Cerebellar nuclear complex (tissue), 1 donor: Measurements from ENCODE around the gene EEF2.
"Not testable (repeated sequence)": the region's sequence is repeated elsewhere in the genome, so short reads cannot be mapped to it uniquely, and the experiment has no call there.

ENCODE experiments used
- DNase-seq, 2 experiments: peaks; one replicate each; lab custom pipeline; 2025; lab: John Stamatoyannopoulos, UW

The EEF2 gene

GRCh38 chr19:4014541-4015491 is 29.6 kb upstream of the EEF2 start:
- peak in 1 of 2 experiments; percentile 58 for DNase-seq

DNA sequence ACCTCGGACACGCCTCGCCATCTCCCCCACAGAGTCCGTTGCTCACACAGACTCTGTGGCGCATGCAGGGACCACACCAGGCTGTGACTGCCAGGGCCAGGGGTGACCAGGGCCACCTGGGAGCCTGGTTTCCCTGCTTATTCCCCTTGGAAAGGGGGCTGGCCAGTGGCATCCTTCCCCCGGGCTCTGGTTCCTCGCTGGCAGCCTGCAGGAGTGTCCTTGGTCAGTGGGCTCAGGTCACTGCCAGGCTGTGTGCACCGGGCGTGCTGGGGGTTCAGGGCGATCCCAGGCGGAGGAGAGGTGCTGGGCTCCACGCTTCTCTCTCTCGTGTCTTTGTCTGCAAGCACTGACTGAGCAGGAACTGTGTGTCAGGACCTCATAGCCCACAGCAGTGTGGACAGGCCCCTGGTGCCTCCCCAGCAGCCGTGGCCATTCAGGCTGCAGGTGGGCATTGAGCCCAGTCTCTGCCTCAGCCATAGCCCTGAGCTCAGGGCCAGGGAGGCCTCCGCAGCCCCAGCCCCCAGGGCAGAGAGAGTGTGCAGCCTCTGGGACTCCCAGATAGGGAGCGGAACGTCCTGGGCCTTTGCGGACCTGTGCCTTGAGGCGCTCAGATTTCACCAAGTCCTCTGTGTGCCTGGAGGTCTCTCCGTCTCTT is 28.8 kb upstream of the EEF2 start:
- DNase-seq: no peak

DNA sequence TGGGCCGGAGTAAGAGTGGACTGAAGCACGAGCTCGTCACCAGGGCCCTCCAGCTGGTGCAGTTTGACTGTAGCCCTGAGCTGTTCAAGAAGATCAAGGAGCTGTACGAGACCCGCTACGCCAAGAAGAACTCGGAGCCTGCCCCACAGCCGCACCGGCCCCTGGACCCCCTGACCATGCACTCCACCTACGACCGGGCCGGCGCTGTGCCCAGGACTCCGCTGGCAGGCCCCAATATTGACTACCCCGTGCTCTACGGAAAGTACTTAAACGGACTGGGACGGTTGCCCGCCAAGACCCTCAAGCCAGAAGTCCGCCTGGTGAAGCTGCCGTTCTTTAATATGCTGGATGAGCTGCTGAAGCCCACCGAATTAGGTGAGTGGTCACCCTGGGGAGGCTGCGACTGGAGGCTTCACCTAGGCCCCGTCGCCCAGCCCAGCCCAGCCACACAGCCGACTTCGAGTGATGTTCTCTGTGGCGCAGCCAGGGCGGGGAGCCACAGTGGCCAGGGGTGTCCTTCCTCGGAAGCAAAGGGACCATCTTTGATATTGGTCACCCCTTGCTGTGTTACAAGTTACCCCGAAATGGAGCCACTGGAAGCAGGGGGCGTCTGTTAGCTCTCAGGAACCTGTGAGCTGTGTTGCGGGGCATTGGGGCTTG is 27.8 kb upstream of the EEF2 start:
- DNase-seq: no peak

GRCh38 chr19:4012092-4012974 is 27.1 kb upstream of the EEF2 start:
- no peak for DNase-seq

DNA sequence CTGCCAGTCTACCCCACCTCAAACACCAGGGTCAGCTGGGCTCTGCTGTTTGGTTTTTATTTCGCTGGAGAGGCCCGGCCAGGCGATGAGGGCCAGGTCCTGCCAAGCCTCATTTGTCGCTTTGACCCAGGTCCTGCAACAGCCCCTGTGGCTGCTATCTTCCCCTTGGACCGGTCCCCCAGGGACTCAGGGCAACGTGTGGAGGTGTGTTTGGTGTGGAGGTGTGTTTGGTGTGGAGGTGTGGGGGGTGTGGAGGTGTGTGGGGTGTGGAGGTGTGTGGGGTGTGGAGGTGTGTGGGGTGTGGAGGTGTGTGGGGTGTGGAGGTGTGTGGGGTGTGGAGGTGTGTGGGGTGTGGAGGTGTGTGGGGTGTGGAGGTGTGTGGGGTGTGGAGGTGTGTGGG is 26.2 kb upstream of the EEF2 start:
- not testable (repeated sequence) for DNase-seq

DNA sequence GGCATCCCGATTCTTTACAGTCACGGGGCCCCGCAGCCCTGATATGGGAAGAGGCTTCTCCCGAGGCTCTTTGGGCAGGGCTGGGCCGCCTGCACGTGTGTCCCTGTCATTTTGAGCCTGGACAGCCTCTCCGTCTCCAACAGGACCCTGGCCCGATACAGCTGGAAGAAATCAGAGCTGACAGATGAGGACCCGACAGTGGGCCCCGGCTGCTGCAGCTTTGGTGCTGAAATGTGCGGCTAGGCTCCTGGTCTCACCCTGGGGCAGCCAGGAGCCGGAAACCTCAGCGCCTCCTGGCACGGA is 25.5 kb upstream of the EEF2 start:
- DNase-seq: no peak

DNA sequence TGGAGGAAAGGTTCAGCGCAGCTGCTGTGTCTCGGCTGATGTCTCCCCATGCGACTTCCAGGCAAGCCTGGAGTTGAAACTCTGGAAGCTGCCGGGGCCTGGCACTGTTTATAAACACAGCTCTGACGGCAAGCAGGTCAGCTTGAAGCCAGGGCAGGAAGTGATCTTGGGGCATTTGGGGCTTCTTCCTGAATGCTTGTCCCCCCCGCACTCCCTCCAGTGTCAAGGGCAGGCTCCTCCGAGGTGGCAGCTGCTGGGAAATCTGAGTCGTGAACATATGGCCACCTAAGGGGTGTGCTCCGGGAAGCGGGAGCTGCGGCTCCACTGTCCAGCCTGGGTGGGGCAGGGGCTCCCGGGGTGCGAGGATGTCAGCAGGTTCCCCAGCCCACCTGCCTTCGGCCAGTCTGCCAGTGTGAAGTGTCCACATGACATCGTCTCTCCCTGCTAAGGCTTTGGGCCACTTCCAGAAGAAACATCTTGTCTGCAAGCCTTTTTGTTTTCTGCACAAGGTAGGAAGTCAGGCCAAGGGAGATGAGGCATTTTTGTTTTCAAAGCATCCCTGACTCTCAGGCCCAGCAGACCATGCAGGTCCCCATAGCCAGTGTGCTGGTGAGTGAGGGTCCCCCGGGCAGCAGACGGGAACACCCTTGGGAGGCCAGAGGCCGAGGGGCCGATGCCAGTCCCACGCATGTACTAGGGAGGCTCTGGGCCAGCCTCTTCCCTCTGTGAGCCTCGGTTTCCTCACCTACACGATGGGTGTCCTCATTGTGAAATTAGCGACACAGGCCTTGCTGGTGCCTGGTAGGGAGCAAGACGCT is 24.9 kb upstream of the EEF2 start:
- peak in 1 of 2 experiments; percentile 13 for DNase-seq

DNA sequence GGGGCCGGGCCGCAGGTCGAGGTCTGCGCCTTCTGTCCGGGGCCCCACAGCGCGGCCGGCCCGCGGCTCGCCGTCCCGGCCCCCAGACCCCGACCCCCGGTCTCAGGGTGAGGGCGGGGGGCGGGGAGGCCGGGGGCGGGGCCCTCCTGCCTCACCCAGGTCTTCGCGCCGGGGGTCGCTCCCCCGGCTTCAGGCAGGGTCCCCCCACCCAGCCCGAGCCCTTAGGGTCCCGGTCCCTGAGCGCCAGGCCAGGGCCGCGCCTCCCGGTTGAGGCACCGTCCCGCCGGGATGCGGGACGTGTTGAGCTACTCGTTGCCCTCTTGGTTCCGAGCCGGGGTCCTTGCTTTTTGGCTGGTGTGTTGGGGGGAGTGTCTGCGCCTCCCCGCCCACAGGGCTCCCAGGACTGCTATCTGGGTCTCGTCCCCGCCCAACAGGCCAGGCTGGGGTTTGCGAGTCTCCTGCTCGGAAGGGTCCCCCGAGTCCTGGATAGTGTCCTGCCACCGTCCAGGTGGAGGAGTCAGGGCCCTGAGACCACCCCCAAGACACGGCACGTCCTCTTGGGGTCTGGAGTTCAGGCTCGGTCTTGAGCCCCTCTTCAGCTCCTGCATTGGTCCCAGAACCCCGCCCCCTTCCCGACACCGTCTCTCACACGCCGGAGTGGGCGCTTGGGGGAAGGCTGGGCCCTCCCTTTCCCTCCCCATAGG is 22.7 kb upstream of the EEF2 start:
- no peak for DNase-seq

- peak; percentile 32 to 87 for DNase-seq
Observed at GRCh38 chr19:4007021-4007835, 22.0 kb upstream of the EEF2 start, which contains the start of gene PIAS4. Gene PIAS4, plus strand, starts transcription at chr19:4007736. Its CDS starts 25 bp downstream, at chr19:4007761.

- DNase-seq: not testable (repeated sequence)
Observed at GRCh38 chr19:4005436-4005835, 20.2 kb upstream of the EEF2 start.

- not testable (repeated sequence) for DNase-seq
Observed at GRCh38 chr19:4000798-4001197, 15.5 kb upstream of the EEF2 start.

- DNase-seq: not testable (repeated sequence)
Observed at GRCh38 chr19:3998667-3999412, 13.6 kb upstream of the EEF2 start.

GRCh38 chr19:3995607-3996006 is 10.3 kb upstream of the EEF2 start:
- DNase-seq: no peak

- DNase-seq: no peak
Observed at GRCh38 chr19:3990815-3991117, 5.5 kb upstream of the EEF2 start.

GRCh38 chr19:3987619-3988371 is 2.5 kb upstream of the EEF2 start:
- DNase-seq: peak; percentile 21 to 57

- DNase-seq: peak; percentile 41 to 89
Observed at GRCh38 chr19:3986260-3987041, 1.2 kb upstream of the EEF2 start.

DNA sequence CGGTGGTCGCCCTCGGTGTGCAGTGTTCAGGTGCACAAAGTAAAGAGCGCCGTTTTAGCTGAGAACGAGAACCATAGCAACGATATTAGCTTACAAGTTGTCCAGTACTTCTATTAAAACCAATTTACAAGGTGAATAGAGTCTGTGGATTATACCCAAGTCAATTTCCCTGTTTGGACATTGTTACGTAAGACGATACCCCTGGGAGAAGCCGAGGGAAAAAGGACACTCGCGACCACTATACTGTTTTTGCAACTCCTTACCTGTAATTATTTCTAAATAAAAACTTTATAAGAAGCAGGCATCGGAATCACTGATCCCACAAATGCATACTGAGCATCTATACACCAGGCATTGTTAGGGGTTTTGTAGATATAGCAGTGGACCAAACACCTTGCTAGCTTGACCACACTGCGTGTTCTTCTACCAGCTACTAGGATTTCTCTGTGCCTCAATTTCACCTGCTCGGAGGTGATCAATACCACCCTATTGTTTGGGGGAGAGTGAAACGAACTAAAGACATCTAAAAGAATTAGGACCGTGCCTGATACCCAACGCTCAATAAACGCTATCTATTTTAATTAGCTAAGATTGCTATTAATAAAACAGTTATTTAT is 488 bp upstream of the EEF2 start:
- DNase-seq: no peak
